WTC11 (cell line): ENCODE results near the gene ACTA2. TPM values are rescaled to one million over a fixed set of nuclear protein-coding genes. Genes with fewer than 3 reads are reported as not detected.

Experiments used
- ATAC-seq: fragments of 200-7000 bp; cut with Tn5 transposase; 2 replicates; pipeline ENCODE4 v1.10.0; 2021; ENCODE audit warnings: mild to moderate bottlenecking, moderate library complexity
- CTCF ChIA-PET: fragments of 300-600 bp; sonication (Branson Sonifier 250); formaldehyde crosslinking; loops from one replicate; lab custom pipeline; 2021; ENCODE audit warnings: antibody characterized with exemption; lab: Charles Lee
- POLR2A ChIA-PET: fragments of 350-600 bp; sonication (Branson Sonifier 250); formaldehyde crosslinking; loops from one replicate; lab custom pipeline; 2021; ENCODE audit warnings: antibody characterized with exemption; lab: Charles Lee
- DNase-seq: peaks from one replicate; pipeline ENCODE4 v3.0.0; 2021; ENCODE audit warnings: low spot score
- H3K27ac Mint-ChIP-seq: 2 replicates; pipeline ENCODE4 v1.8.0; 2021; ENCODE audit warnings: mixed read lengths
- H3K27me3 Mint-ChIP-seq: 2 replicates; pipeline ENCODE4 v1.8.0; 2021; ENCODE audit warnings: low read depth, mild to moderate bottlenecking, moderate library complexity, mixed read lengths
- H3K36me3 Mint-ChIP-seq: 2 replicates; pipeline ENCODE4 v1.8.0; 2021; ENCODE audit warnings: mixed read lengths
- H3K4me1 Mint-ChIP-seq: 2 replicates; pipeline ENCODE4 v1.8.0; 2022; ENCODE audit warnings: mixed read lengths
- H3K4me3 Mint-ChIP-seq: 2 replicates; pipeline ENCODE4 v1.8.0; 2021; ENCODE audit warnings: mild to moderate bottlenecking, moderate library complexity, mixed read lengths
- H3K9me3 Mint-ChIP-seq: 2 replicates; pipeline ENCODE4 v1.8.0; 2021; ENCODE audit warnings: mixed read lengths
- CBFB ChIP-seq: sonication (generic); formaldehyde crosslinking; IDR thresholded peaks from 2 replicates; pipeline ENCODE4 v1.8.1; 2022; ENCODE audit warnings: mild to moderate bottlenecking, low read depth, missing genetic modification reagents
- CREB1 ChIP-seq: sonication (generic); formaldehyde crosslinking; IDR thresholded peaks from 2 replicates; pipeline ENCODE4 v1.8.0; 2023; ENCODE audit warnings: mild to moderate bottlenecking, missing genetic modification reagents
- ESRRA ChIP-seq: sonication (generic); formaldehyde crosslinking; IDR thresholded peaks from 2 replicates; pipeline ENCODE4 v1.8.1; 2022; ENCODE audit warnings: mild to moderate bottlenecking, missing genetic modification reagents, borderline replicate concordance
- JAZF1 ChIP-seq: fragments of 250-450 bp; sonication (Bioruptor Pico); IDR thresholded peaks from 2 replicates; pipeline ENCODE4 v1.9.0; 2021; ENCODE audit warnings: moderate library complexity, mild to moderate bottlenecking, inconsistent platforms
- NFATC4 ChIP-seq: fragments of 250-450 bp; sonication (Bioruptor Pico); IDR thresholded peaks from 2 replicates; pipeline ENCODE4 v1.9.0; 2021; ENCODE audit warnings: mild to moderate bottlenecking
- NFYB ChIP-seq: sonication (generic); formaldehyde crosslinking; conservative IDR thresholded peaks from 2 replicates; pipeline ENCODE4 v1.8.0; 2022; ENCODE audit warnings: low read depth, missing genetic modification reagents
- NR1H2 ChIP-seq: sonication (generic); formaldehyde crosslinking; IDR thresholded peaks from 2 replicates; pipeline ENCODE4 v1.9.0; 2021; ENCODE audit warnings: mild to moderate bottlenecking, moderate library complexity, missing genetic modification reagents
- NR2C2 ChIP-seq: sonication (generic); formaldehyde crosslinking; IDR thresholded peaks from 2 replicates; pipeline ENCODE4 v1.8.0; 2022; ENCODE audit warnings: mild to moderate bottlenecking, missing genetic modification reagents
- RELA ChIP-seq: sonication (generic); formaldehyde crosslinking; IDR thresholded peaks from 2 replicates; pipeline ENCODE4 v1.8.1; 2022; ENCODE audit warnings: missing genetic modification reagents, mild to moderate bottlenecking, borderline replicate concordance
- RORB ChIP-seq: fragments of 250-450 bp; sonication (Bioruptor Pico); IDR thresholded peaks from 2 replicates; pipeline ENCODE4 v1.9.0; 2021; ENCODE audit warnings: mild to moderate bottlenecking
- SMAD3 ChIP-seq: sonication (generic); formaldehyde crosslinking; IDR thresholded peaks from 2 replicates; pipeline ENCODE4 v1.8.0; 2022; ENCODE audit warnings: missing genetic modification reagents, mild to moderate bottlenecking, borderline replicate concordance
- SMAD4 ChIP-seq: sonication (generic); formaldehyde crosslinking; IDR thresholded peaks from 2 replicates; pipeline ENCODE4 v1.8.0; 2022; ENCODE audit warnings: mild to moderate bottlenecking, missing genetic modification reagents
- TCF7 ChIP-seq: sonication (generic); formaldehyde crosslinking; IDR thresholded peaks from 2 replicates; pipeline ENCODE4 v1.8.0; 2022; ENCODE audit warnings: mild to moderate bottlenecking, low read depth, missing genetic modification reagents, moderate library complexity
- TEAD1 ChIP-seq: sonication (generic); formaldehyde crosslinking; IDR thresholded peaks from 2 replicates; pipeline ENCODE4 v1.8.0; 2022; ENCODE audit warnings: mild to moderate bottlenecking, missing genetic modification reagents
- TP53 ChIP-seq: sonication (generic); formaldehyde crosslinking; IDR thresholded peaks from 2 replicates; pipeline ENCODE4 v1.8.1; 2023; ENCODE audit warnings: mild to moderate bottlenecking, missing genetic modification reagents
- ZBTB21 ChIP-seq: sonication (generic); formaldehyde crosslinking; IDR thresholded peaks from 2 replicates; pipeline ENCODE4 v1.8.1; 2023; ENCODE audit warnings: mild to moderate bottlenecking, missing genetic modification reagents, borderline replicate concordance
- ZNF121 ChIP-seq: sonication (generic); formaldehyde crosslinking; IDR thresholded peaks from 2 replicates; pipeline ENCODE4 v1.8.0; 2023; ENCODE audit warnings: missing genetic modification reagents
- ZNF219 ChIP-seq: sonication (generic); formaldehyde crosslinking; IDR thresholded peaks from 2 replicates; pipeline ENCODE4 v1.8.0; 2023; ENCODE audit warnings: missing genetic modification reagents, mild to moderate bottlenecking, borderline replicate concordance
- ZNF317 ChIP-seq: sonication (generic); formaldehyde crosslinking; IDR thresholded peaks from 2 replicates; pipeline ENCODE4 v1.8.1; 2023; ENCODE audit warnings: low read depth, mild to moderate bottlenecking, moderate library complexity, missing genetic modification reagents, borderline replicate concordance
- total RNA-seq: library from RNA; stranded (reverse); gene quantifications from 3 replicates; pipeline ENCODE4 v1.2.3, GENCODE V29; 2021
- TF ChIP-seq, protein P1 (sequence below): sonication (generic); formaldehyde crosslinking; IDR thresholded peaks from 2 replicates; pipeline ENCODE4 v1.8.0; 2022; ENCODE audit warnings: missing genetic modification reagents
- TF ChIP-seq, protein P2 (sequence below): fragments of 250-450 bp; sonication (Bioruptor Pico); IDR thresholded peaks from 2 replicates; pipeline ENCODE4 v1.9.0; 2021; ENCODE audit warnings: mild to moderate bottlenecking
- TF ChIP-seq, protein P3 (sequence below): sonication (generic); formaldehyde crosslinking; IDR thresholded peaks from 2 replicates; pipeline ENCODE4 v1.8.1; 2023; ENCODE audit warnings: mild to moderate bottlenecking, missing genetic modification reagents, moderate library complexity
- TF ChIP-seq, protein P4 (sequence below): sonication (generic); formaldehyde crosslinking; IDR thresholded peaks from 2 replicates; pipeline ENCODE4 v1.8.1; 2022; ENCODE audit warnings: low read depth, missing genetic modification reagents, borderline replicate concordance
- TF ChIP-seq, protein P5 (sequence below): sonication (generic); formaldehyde crosslinking; IDR thresholded peaks from 2 replicates; pipeline ENCODE4 v1.8.1; 2023; ENCODE audit warnings: mild to moderate bottlenecking, moderate library complexity, missing genetic modification reagents

Gene ACTA2
- total RNA-seq, 1 experiment from 2014 or later: 4.4 TPM

DNA sequence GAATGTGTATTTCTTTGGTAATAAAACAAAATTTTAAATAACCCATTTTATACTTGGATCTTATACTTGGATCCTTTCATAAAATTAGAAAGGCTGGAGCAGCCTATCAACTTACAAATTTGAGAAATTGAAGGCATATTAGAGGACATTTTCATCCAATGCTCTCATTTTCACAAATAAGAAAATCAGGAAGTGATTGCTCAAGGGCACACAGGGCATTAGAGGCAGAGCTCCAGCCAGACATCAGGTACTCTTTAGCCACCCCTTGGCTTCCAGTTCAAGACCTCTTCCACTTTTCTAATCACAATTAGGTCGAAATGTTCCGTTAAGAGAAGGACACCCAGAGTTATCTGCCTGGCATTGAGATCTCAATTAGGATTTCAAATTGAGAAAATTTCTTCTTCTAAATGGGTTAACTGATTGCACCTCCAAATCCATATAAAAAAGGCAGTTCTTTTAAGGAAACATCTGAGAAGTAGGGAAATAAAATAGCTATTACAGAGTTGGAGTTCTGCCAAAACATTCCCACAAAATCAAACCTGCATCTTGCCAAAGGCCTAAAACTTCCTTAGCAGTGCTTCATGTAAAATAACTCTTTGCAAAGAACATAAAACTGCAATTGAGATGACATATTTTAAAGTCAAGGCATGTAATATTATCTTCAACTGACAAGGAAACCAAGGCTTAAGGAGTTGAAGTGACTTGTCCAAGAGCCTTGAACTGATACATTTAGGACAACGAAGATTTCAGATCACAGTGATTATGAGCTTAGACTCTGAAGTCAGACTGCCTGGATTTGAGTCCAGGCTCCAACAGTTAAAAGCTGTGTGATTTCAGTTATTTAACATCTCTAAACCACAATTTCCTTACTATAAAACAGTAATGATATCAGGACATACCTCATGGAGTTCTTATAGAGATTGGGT lies 2.4 kb downstream of the ACTA2 start (continued):
- TF ChIP-seq, protein P1, sequence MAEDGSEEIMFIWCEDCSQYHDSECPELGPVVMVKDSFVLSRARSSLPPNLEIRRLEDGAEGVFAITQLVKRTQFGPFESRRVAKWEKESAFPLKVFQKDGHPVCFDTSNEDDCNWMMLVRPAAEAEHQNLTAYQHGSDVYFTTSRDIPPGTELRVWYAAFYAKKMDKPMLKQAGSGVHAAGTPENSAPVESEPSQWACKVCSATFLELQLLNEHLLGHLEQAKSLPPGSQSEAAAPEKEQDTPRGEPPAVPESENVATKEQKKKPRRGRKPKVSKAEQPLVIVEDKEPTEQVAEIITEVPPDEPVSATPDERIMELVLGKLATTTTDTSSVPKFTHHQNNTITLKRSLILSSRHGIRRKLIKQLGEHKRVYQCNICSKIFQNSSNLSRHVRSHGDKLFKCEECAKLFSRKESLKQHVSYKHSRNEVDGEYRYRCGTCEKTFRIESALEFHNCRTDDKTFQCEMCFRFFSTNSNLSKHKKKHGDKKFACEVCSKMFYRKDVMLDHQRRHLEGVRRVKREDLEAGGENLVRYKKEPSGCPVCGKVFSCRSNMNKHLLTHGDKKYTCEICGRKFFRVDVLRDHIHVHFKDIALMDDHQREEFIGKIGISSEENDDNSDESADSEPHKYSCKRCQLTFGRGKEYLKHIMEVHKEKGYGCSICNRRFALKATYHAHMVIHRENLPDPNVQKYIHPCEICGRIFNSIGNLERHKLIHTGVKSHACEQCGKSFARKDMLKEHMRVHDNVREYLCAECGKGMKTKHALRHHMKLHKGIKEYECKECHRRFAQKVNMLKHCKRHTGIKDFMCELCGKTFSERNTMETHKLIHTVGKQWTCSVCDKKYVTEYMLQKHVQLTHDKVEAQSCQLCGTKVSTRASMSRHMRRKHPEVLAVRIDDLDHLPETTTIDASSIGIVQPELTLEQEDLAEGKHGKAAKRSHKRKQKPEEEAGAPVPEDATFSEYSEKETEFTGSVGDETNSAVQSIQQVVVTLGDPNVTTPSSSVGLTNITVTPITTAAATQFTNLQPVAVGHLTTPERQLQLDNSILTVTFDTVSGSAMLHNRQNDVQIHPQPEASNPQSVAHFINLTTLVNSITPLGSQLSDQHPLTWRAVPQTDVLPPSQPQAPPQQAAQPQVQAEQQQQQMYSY: no peak
- TF ChIP-seq RELA (CRISPR knock-in tag) (no peak), ZNF121 (no peak), ESRRA (no peak), CREB1 (CRISPR knock-in tag) (no peak), NFATC4 (CRISPR knock-in tag) (no peak), TEAD1 (no peak)
- TF ChIP-seq, protein P2, sequence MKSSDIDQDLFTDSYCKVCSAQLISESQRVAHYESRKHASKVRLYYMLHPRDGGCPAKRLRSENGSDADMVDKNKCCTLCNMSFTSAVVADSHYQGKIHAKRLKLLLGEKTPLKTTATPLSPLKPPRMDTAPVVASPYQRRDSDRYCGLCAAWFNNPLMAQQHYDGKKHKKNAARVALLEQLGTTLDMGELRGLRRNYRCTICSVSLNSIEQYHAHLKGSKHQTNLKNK (CRISPR knock-in tag): no peak
- TF ChIP-seq, protein P3, sequence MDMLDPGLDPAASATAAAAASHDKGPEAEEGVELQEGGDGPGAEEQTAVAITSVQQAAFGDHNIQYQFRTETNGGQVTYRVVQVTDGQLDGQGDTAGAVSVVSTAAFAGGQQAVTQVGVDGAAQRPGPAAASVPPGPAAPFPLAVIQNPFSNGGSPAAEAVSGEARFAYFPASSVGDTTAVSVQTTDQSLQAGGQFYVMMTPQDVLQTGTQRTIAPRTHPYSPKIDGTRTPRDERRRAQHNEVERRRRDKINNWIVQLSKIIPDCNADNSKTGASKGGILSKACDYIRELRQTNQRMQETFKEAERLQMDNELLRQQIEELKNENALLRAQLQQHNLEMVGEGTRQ: no peak

DNA sequence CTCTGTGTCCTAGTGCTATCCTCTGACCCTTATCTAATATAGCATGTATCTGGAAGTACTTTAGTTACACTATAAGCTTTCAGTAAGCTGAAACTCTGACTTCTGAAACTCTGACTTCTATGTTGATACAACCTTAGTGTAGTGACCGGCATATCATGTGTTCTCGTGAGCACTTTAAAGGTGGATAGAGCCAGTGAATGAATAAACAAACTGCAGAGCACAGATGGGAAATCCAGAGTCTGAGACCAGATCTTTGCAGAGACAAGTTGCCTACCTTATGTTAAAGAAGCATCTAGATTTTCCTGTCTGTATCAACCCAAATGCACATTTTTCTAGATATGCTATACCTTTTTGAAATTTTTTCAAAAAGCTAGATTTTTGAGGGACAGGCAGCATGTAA lies 3.5 kb downstream of the ACTA2 start:
- no peak for TF ChIP-seq ZNF317 (CRISPR knock-in tag)
- no peak for TF ChIP-seq TCF7 (CRISPR knock-in tag)
- no peak for TF ChIP-seq NR1H2 (CRISPR knock-in tag)
- TF ChIP-seq NFYB: no peak
- TF ChIP-seq SMAD3: no peak
- no peak for TF ChIP-seq ZNF219 (CRISPR knock-in tag)
- TF ChIP-seq RORB (CRISPR knock-in tag): no peak
- no peaks in the 10 kb centered on the region for H3K36me3 Mint-ChIP-seq
- H3K27me3 Mint-ChIP-seq: no peaks in the 10 kb centered on the region
- peaks cover 13% of the 10 kb centered on the region for H3K4me1 Mint-ChIP-seq
- ChIA-PET POLR2A (no interaction called here), CTCF (no interaction called here)
- H3K9me3 Mint-ChIP-seq: no peaks in the 10 kb centered on the region
- no peak overlapping the region for H3K4me3 Mint-ChIP-seq
- no peak for ATAC-seq
- no peak overlapping the region for H3K27ac Mint-ChIP-seq
- no peak for DNase-seq

DNA sequence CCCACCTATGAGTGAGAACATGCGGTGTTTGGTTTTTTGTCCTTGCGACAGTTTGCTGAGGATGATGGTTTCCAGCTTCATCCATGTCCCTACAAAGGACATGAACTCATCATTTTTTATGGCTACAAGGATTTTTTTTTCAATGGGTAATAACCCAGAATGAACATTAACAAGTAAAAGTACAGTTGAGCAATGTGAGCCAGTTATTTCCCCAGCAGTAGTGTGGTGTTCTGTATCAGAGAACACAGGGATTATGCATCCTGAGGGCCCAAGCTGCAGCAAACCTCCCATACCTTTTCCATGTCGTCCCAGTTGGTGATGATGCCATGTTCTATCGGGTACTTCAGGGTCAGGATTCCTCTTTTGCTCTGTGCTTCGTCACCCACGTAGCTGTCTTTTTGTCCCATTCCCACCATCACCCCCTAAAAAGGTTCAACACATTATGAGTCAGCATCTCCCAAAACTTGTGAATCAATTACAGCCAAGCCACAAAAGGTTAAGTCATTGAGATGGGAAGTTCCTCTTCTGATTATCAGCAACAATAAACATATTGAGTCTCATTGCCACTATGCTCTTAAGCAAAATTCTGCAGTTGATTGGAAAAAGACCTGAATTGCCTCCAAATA lies 5.5 kb downstream of the ACTA2 start:
- ChIA-PET POLR2A (no interaction called here), CTCF (no interaction called here)
- Mint-ChIP-seq H3K27me3 (no peaks in the 10 kb centered on the region), H3K4me1 (peaks cover 13% of the 10 kb centered on the region), H3K27ac (no peak overlapping the region), H3K9me3 (no peaks in the 10 kb centered on the region), H3K36me3 (no peaks in the 10 kb centered on the region), H3K4me3 (no peak overlapping the region)
- no peak for ATAC-seq
- no peak for DNase-seq
- TF ChIP-seq NR2C2 (CRISPR knock-in tag): no peak
- no peak for TF ChIP-seq SMAD4 (CRISPR knock-in tag)
- TF ChIP-seq, protein P4, sequence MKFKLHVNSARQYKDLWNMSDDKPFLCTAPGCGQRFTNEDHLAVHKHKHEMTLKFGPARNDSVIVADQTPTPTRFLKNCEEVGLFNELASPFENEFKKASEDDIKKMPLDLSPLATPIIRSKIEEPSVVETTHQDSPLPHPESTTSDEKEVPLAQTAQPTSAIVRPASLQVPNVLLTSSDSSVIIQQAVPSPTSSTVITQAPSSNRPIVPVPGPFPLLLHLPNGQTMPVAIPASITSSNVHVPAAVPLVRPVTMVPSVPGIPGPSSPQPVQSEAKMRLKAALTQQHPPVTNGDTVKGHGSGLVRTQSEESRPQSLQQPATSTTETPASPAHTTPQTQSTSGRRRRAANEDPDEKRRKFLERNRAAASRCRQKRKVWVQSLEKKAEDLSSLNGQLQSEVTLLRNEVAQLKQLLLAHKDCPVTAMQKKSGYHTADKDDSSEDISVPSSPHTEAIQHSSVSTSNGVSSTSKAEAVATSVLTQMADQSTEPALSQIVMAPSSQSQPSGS: no peak
- TF ChIP-seq ZBTB21 (CRISPR knock-in tag): no peak
- no peak for TF ChIP-seq ZNF121
- TF ChIP-seq CBFB: no peak
- TF ChIP-seq, protein P5, sequence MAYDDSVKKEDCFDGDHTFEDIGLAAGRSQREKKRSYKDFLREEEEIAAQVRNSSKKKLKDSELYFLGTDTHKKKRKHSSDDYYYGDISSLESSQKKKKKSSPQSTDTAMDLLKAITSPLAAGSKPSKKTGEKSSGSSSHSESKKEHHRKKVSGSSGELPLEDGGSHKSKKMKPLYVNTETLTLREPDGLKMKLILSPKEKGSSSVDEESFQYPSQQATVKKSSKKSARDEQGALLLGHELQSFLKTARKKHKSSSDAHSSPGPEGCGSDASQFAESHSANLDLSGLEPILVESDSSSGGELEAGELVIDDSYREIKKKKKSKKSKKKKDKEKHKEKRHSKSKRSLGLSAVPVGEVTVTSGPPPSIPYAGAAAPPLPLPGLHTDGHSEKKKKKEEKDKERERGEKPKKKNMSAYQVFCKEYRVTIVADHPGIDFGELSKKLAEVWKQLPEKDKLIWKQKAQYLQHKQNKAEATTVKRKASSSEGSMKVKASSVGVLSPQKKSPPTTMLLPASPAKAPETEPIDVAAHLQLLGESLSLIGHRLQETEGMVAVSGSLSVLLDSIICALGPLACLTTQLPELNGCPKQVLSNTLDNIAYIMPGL (CRISPR knock-in tag): no peak
- no peak for TF ChIP-seq JAZF1 (CRISPR knock-in tag)
- no peak for TF ChIP-seq TP53 (CRISPR knock-in tag)
- TF ChIP-seq ZNF219 (CRISPR knock-in tag): no peak
